ENCODE results near the gene PTPRF.

DNA sequence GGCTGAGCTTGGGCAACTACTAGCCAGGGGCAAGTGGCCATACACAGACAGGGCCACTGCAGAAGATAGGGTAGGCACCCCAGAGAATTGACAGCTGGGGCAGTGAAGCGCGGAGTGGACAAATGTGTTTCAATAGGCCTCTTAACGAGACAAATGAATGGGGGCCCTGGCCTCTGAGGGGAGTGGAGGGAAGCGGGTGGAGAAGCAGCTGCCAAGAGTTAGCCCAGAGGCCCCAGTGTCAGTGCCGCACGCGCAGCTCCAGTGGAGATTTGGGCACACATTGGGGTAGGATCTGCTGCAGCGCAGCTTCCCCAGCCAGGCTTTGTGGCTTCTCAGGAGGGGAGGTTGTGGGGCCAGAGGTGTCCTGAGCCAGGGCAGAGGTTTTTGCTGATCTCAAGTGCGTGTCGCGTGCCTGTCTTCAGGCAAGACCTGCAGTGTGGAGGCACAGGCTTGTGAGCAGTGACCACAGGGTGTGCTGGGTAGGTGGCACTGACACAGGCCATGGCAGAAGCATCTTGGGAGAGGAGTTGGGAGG lies 16.9 kb downstream of the PTPRF start:
- TF ChIP-seq CTCF (conservative IDR thresholded peaks at IDR 0.05; ENCODE audit: low read depth, low read length) (no peak), EZH2 (IDR thresholded peaks at IDR 0.05; ENCODE audit: borderline replicate concordance, low read depth, low read length, poor library complexity, severe bottlenecking) (no peak)
